Prostate gland (tissue), 2 donors: Measurements from ENCODE around the gene JMJD7. TPM values are rescaled to one million over a fixed set of nuclear protein-coding genes. Genes with fewer than 3 reads are reported as not detected.

Source experiments
- DNase-seq: peaks from one replicate; pipeline ENCODE4 v3.0.0-alpha.2; 2019; ENCODE audit warnings: low spot score
- H3K27ac ChIP-seq, 2 donors: fragments of 200-600 bp; sonication (generic); 2 replicates each; pipeline ENCODE4 v1.5.1; 2017 to 2019
- H3K27me3 ChIP-seq: fragments of 200-600 bp; sonication (generic); replicated peaks from 2 replicates; pipeline ENCODE4 v1.5.1; 2019; ENCODE audit not compliant: insufficient read depth
- H3K36me3 ChIP-seq, 2 donors: fragments of 200-600 bp; sonication (generic); 1 replicate in 1 of 2; 2 replicates in 1 of 2; pipeline versions ENCODE4 v1.5.1 to v1.8.1; 2017 to 2019
- H3K4me1 ChIP-seq: fragments of 200-600 bp; sonication (generic); replicated peaks from 2 replicates; pipeline ENCODE4 v1.5.1; 2019
- H3K4me3 ChIP-seq, 2 donors: fragments of 200-600 bp; sonication (generic); 2 replicates each; pipeline ENCODE4 v1.5.1; 2017 to 2019
- H3K9me3 ChIP-seq: fragments of 200-600 bp; sonication (generic); 2 replicates; pipeline ENCODE4 v1.5.1; 2017
- CTCF ChIP-seq, 4 experiments: fragments of 200-600 bp in 2 of 4; fragments of 450-650 bp in 2 of 4; sonication (generic) in 2 of 4; IDR thresholded peaks; 1 replicate in 3 of 4; 2 replicates in 1 of 4; pipeline ENCODE4 v1.5.1; 2016 to 2019; ENCODE audit warnings: antibody characterized with exemption in 4 of 4, mild to moderate bottlenecking in 2 of 4, moderate library complexity in 2 of 4
- POLR2A ChIP-seq: fragments of 450-650 bp; IDR thresholded peaks from one replicate; pipeline ENCODE4 v1.6.1; 2016; ENCODE audit warnings: antibody characterized with exemption, mild to moderate bottlenecking
- POLR2AphosphoS5 ChIP-seq: sonication (generic); formaldehyde crosslinking; IDR thresholded peaks from one replicate; pipeline ENCODE4 v1.6.1; 2017; ENCODE audit warnings: antibody characterized with exemption
- WGBS: methylation state at CpG from one replicate; pipeline ENCODE4 v1.1.5; 2018; 5-methylcytosine and 5-hydroxymethylcytosine counted together
- intact Hi-C: fragments of 100-400 bp; cut with DNase I; formaldehyde crosslinking; loops from one replicate; pipeline ENCODE4 v1.14.2; 2022
- total RNA-seq, 2 donors: library from RNA; depleted of rRNA; stranded (reverse); fragments of >200 nt; gene quantifications; one replicate each; pipeline ENCODE4 v1.1.0, GENCODE V29; 2016

The JMJD7 gene
- total RNA-seq, 2 donors from 2014 or later, result 20.7 to 56.6 TPM

- intact Hi-C loops, result no loop called here
- DNase-seq, result no peak
- H3K4me3 ChIP-seq, result no peak overlapping the region
- no peaks in the 10 kb centered on the region for H3K36me3 ChIP-seq
- H3K27me3 ChIP-seq, result no peaks in the 10 kb centered on the region
- no peak for TF ChIP-seq CTCF (IDR thresholded peaks at IDR 0.05)
- no peak for TF ChIP-seq POLR2AphosphoS5
- no peak for TF ChIP-seq POLR2A
- H3K27ac ChIP-seq, result no peak overlapping the region
- WGBS, result 83% methylated on average over 10 of the region's 10 CpGs
- H3K9me3 ChIP-seq, result no peaks in the 10 kb centered on the region
- H3K4me1 ChIP-seq, result no peaks in the 10 kb centered on the region
Observed at GRCh38 chr15:41853831-41854230, 25.9 kb downstream of the JMJD7 start.

- Histone ChIP-seq H3K4me3 (no peak overlapping the region), H3K4me1 (no peaks in the 10 kb centered on the region), H3K36me3 (no peaks in the 10 kb centered on the region), H3K27me3 (no peaks in the 10 kb centered on the region), H3K9me3 (no peaks in the 10 kb centered on the region), H3K27ac (no peak overlapping the region)
- 78% methylated on average over 9 of the region's 9 CpGs for WGBS
- intact Hi-C loops, result no loop called here
- no peak for TF ChIP-seq POLR2A
- TF ChIP-seq POLR2AphosphoS5, result no peak
- no peak for TF ChIP-seq CTCF (IDR thresholded peaks at IDR 0.05)
- no peak for DNase-seq
Observed at GRCh38 chr15:41854443-41854842, 26.6 kb downstream of the JMJD7 start.

GRCh38 chr15:41855261-41855961 lies 27.5 kb downstream of the JMJD7 start:
- no peaks in the 10 kb centered on the region for H3K9me3 ChIP-seq
- no peaks in the 10 kb centered on the region for H3K27me3 ChIP-seq
- TF ChIP-seq POLR2A, result no peak
- TF ChIP-seq POLR2AphosphoS5, result no peak
- TF ChIP-seq CTCF (IDR thresholded peaks at IDR 0.05), result no peak
- DNase-seq, result no peak
- H3K36me3 ChIP-seq, result no peaks in the 10 kb centered on the region
- H3K27ac ChIP-seq, result no peak overlapping the region
- intact Hi-C loops, result no loop called here
- no peaks in the 10 kb centered on the region for H3K4me1 ChIP-seq
- 58% methylated on average over 30 of the region's 30 CpGs for WGBS
- H3K4me3 ChIP-seq, result no peak overlapping the region

- TF ChIP-seq POLR2AphosphoS5, result no peak
- no peak for TF ChIP-seq POLR2A
- TF ChIP-seq CTCF (IDR thresholded peaks at IDR 0.05), result no peak
- 81% methylated on average over 16 of the region's 17 CpGs for WGBS
- no peaks in the 10 kb centered on the region for H3K9me3 ChIP-seq
- no peak for DNase-seq
- intact Hi-C loops, result no loop called here
- H3K36me3 ChIP-seq, result no peaks in the 10 kb centered on the region
- H3K4me3 ChIP-seq, result no peak overlapping the region
- no peaks in the 10 kb centered on the region for H3K4me1 ChIP-seq
- no peak overlapping the region for H3K27ac ChIP-seq
- H3K27me3 ChIP-seq, result no peaks in the 10 kb centered on the region
Observed at GRCh38 chr15:41856262-41856661, 28.4 kb downstream of the JMJD7 start.

GRCh38 chr15:41856716-41857115 lies 28.8 kb downstream of the JMJD7 start:
- Histone ChIP-seq H3K4me3 (no peak overlapping the region), H3K36me3 (no peaks in the 10 kb centered on the region), H3K4me1 (no peaks in the 10 kb centered on the region), H3K27me3 (no peaks in the 10 kb centered on the region), H3K9me3 (no peaks in the 10 kb centered on the region), H3K27ac (no peak overlapping the region)
- DNase-seq, result no peak
- WGBS, result 96% methylated on average over 9 of the region's 12 CpGs
- TF ChIP-seq CTCF (IDR thresholded peaks at IDR 0.05) (no peak), POLR2AphosphoS5 (no peak), POLR2A (no peak)
- intact Hi-C loops, result no loop called here
